Suprapubic skin (tissue), 3 donors: ENCODE data around the gene SLC40A1.

Experiments
- EP300 ChIP-seq: sonication (generic); formaldehyde crosslinking; IDR thresholded peaks from one replicate; pipeline ENCODE4 v1.6.1; 2017; ENCODE audit warnings: antibody characterized with exemption
- TF ChIP-seq, protein P1 (sequence below), 2 donors: fragments of 200-600 bp in 1 of 2; fragments of 450-650 bp in 1 of 2; sonication (generic) in 1 of 2; IDR thresholded peaks; one replicate each; pipeline ENCODE4 v1.5.1; 2016 to 2019; ENCODE audit warnings: antibody characterized with exemption in 2 of 2, mild to moderate bottlenecking in 1 of 2, moderate library complexity in 1 of 2

DNA sequence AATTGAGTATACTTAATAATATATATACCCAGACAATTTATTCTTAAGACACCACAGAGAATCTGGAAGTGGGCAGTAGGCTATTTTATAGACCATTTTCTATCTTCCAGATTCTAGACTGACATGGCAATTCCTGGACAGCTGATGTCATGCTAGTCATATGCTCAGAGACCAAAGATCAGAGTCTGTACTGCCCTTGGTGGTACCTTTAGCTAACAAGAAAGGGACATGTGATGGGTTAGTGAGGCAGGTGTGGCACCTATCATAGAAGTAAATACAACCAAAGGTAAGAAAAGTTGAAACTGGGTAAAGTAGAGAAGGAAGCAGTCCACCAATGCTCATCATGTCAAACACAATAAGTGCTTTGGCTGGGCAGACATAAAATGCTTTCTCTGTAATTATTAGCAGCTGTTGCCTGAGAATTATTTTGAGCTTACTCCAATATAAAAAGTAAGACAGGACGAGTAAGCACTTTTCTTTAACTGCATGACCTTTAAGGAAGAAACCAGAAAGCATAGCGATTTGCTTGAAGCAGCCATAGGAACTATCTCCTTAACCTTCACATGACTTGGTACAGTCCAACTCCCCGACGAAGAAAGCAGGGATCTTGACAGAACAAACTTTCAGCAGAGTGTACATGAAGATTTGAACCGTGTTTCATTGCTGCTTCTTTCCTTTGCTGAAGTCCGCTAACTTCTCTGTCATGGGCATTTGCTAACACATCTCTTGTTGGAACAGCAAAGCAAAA lies 47.1 kb downstream of the SLC40A1 start:
- TF ChIP-seq, protein P1, sequence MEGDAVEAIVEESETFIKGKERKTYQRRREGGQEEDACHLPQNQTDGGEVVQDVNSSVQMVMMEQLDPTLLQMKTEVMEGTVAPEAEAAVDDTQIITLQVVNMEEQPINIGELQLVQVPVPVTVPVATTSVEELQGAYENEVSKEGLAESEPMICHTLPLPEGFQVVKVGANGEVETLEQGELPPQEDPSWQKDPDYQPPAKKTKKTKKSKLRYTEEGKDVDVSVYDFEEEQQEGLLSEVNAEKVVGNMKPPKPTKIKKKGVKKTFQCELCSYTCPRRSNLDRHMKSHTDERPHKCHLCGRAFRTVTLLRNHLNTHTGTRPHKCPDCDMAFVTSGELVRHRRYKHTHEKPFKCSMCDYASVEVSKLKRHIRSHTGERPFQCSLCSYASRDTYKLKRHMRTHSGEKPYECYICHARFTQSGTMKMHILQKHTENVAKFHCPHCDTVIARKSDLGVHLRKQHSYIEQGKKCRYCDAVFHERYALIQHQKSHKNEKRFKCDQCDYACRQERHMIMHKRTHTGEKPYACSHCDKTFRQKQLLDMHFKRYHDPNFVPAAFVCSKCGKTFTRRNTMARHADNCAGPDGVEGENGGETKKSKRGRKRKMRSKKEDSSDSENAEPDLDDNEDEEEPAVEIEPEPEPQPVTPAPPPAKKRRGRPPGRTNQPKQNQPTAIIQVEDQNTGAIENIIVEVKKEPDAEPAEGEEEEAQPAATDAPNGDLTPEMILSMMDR (IDR thresholded peaks at IDR 0.05) = no peak
- TF ChIP-seq EP300 = no peak
